Prostate gland (tissue), 2 donors: ENCODE results near the gene SLC34A3. TPM values are rescaled to one million over a fixed set of nuclear protein-coding genes. Genes with fewer than 3 reads are reported as not detected.
A peak's percentile ranks its signal among the peaks of the same experiment; 100 is the strongest.

ENCODE experiments used
- DNase-seq: peaks from one replicate; pipeline ENCODE4 v3.0.0-alpha.2; 2019; ENCODE audit warnings: low spot score
- H3K27ac ChIP-seq, 2 donors: fragments of 200-600 bp; sonication (generic); 2 replicates each; pipeline ENCODE4 v1.5.1; 2017 to 2019
- H3K27me3 ChIP-seq: fragments of 200-600 bp; sonication (generic); replicated peaks from 2 replicates; pipeline ENCODE4 v1.5.1; 2019; ENCODE audit not compliant: insufficient read depth
- H3K36me3 ChIP-seq, 2 donors: fragments of 200-600 bp; sonication (generic); 1 replicate in 1 of 2; 2 replicates in 1 of 2; pipeline versions ENCODE4 v1.5.1 to v1.8.1; 2017 to 2019
- H3K4me1 ChIP-seq: fragments of 200-600 bp; sonication (generic); replicated peaks from 2 replicates; pipeline ENCODE4 v1.5.1; 2019
- H3K4me3 ChIP-seq, 2 donors: fragments of 200-600 bp; sonication (generic); 2 replicates each; pipeline ENCODE4 v1.5.1; 2017 to 2019
- H3K9me3 ChIP-seq: fragments of 200-600 bp; sonication (generic); 2 replicates; pipeline ENCODE4 v1.5.1; 2017
- CTCF ChIP-seq, 4 experiments: fragments of 200-600 bp in 2 of 4; fragments of 450-650 bp in 2 of 4; sonication (generic) in 2 of 4; IDR thresholded peaks; 1 replicate in 3 of 4; 2 replicates in 1 of 4; pipeline ENCODE4 v1.5.1; 2016 to 2019; ENCODE audit warnings: antibody characterized with exemption in 4 of 4, mild to moderate bottlenecking in 2 of 4, moderate library complexity in 2 of 4
- POLR2A ChIP-seq: fragments of 450-650 bp; IDR thresholded peaks from one replicate; pipeline ENCODE4 v1.6.1; 2016; ENCODE audit warnings: antibody characterized with exemption, mild to moderate bottlenecking
- POLR2AphosphoS5 ChIP-seq: sonication (generic); formaldehyde crosslinking; IDR thresholded peaks from one replicate; pipeline ENCODE4 v1.6.1; 2017; ENCODE audit warnings: antibody characterized with exemption
- WGBS: methylation state at CpG from one replicate; pipeline ENCODE4 v1.1.5; 2018; 5-methylcytosine and 5-hydroxymethylcytosine counted together
- intact Hi-C: fragments of 100-400 bp; cut with DNase I; formaldehyde crosslinking; loops from one replicate; pipeline ENCODE4 v1.14.2; 2022
- total RNA-seq, 2 donors: library from RNA; depleted of rRNA; stranded (reverse); fragments of >200 nt; gene quantifications; one replicate each; pipeline ENCODE4 v1.1.0, GENCODE V29; 2016

Gene SLC34A3
- total RNA-seq, 2 donors from 2014 or later, result 0.57 TPM; not detected in 1

GRCh38 chr9:137205126-137206069, 25.3 kb upstream of the SLC34A3 start, which contains the start of the genes NDOR1 and TMEM203:
NDOR1 (plus strand) TSS chr9:137205700; CDS start chr9:137205778, 78 bp downstream.
TMEM203 (minus strand) TSS chr9:137205648; CDS start chr9:137205414, 234 bp downstream.
- no peaks in the 10 kb centered on the region for H3K27me3 ChIP-seq
- intact Hi-C loops, result no loop called here
- peaks cover 27% of the 10 kb centered on the region for H3K4me1 ChIP-seq
- no peaks in the 10 kb centered on the region for H3K9me3 ChIP-seq
- under 1% methylated on average over 53 of the region's 98 CpGs for WGBS
- TF ChIP-seq CTCF (IDR thresholded peaks at IDR 0.05), result peak in 1 of 4 experiments; percentile 13
- TF ChIP-seq POLR2AphosphoS5, result peak; percentile 96
- peak; percentile 71 for TF ChIP-seq POLR2A
- DNase-seq, result peak; percentile 87
- H3K36me3 ChIP-seq, result no peaks in the 10 kb centered on the region
- peak within 1 kb of the TSS; percentile 73 to 75 for H3K4me3 ChIP-seq
- peak within 1 kb of the TSS; percentile 49 to 72 for H3K27ac ChIP-seq

- DNase-seq, result no peak
- Histone ChIP-seq H3K27me3 (no peaks in the 10 kb centered on the region), H3K4me1 (peaks cover 24% of the 10 kb centered on the region), H3K4me3 (peak overlapping the region in 1 of 2 donors; percentile 73), H3K27ac (no peak overlapping the region), H3K9me3 (no peaks in the 10 kb centered on the region), H3K36me3 (no peaks in the 10 kb centered on the region)
- TF ChIP-seq CTCF (IDR thresholded peaks at IDR 0.05), result no peak
- TF ChIP-seq POLR2A, result no peak
- TF ChIP-seq POLR2AphosphoS5, result no peak
- WGBS, result 84% methylated on average over 7 of the region's 7 CpGs
- intact Hi-C loops, result no loop called here
Measured at GRCh38 chr9:137206602-137207001, 24.1 kb upstream of the SLC34A3 start.

GRCh38 chr9:137211532-137211931, 19.2 kb upstream of the SLC34A3 start:
- no peak for DNase-seq
- Histone ChIP-seq H3K4me3 (no peak overlapping the region), H3K4me1 (peaks cover 4% of the 10 kb centered on the region), H3K9me3 (no peaks in the 10 kb centered on the region), H3K36me3 (no peaks in the 10 kb centered on the region), H3K27ac (no peak overlapping the region), H3K27me3 (no peaks in the 10 kb centered on the region)
- TF ChIP-seq CTCF (IDR thresholded peaks at IDR 0.05), result no peak
- TF ChIP-seq POLR2A, result no peak
- TF ChIP-seq POLR2AphosphoS5, result no peak
- 80% methylated on average over 13 of the region's 13 CpGs for WGBS
- intact Hi-C loops, result no loop called here

- intact Hi-C loops, result no loop called here
- Histone ChIP-seq H3K27ac (no peak overlapping the region), H3K9me3 (no peaks in the 10 kb centered on the region)
Measured at GRCh38 chr9:137212520-137212919, 18.2 kb upstream of the SLC34A3 start.

More at GRCh38 chr9:137212520-137212919, 18.2 kb upstream of the SLC34A3 start:
- no peaks in the 10 kb centered on the region for H3K36me3 ChIP-seq
- H3K27me3 ChIP-seq, result no peaks in the 10 kb centered on the region
- no peaks in the 10 kb centered on the region for H3K4me1 ChIP-seq
- no peak for DNase-seq
- no peak for TF ChIP-seq POLR2AphosphoS5
- TF ChIP-seq CTCF (IDR thresholded peaks at IDR 0.05), result no peak
- TF ChIP-seq POLR2A, result no peak
- WGBS, result 85% methylated on average over 21 of the region's 21 CpGs
- no peak overlapping the region for H3K4me3 ChIP-seq
